Osteoblast (primary cell): Measurements from ENCODE around the gene AGAP3. TPM values are rescaled to one million over a fixed set of nuclear protein-coding genes. Genes with fewer than 3 reads are reported as not detected.

Experiments
- DNase-seq: peaks from one replicate; pipeline ENCODE4 v3.0.0; 2011; ENCODE audit warnings: low spot score, mixed read lengths; ENCODE audit not compliant: insufficient read length; ENCODE audit errors: missing footprints
- H2AFZ ChIP-seq: 2 replicates; pipeline ENCODE4 v1.6.0; 2011; ENCODE audit warnings: mild to moderate bottlenecking, low read length
- H3K27ac ChIP-seq: 2 replicates; pipeline ENCODE4 v1.5.1; 2011; ENCODE audit warnings: mild to moderate bottlenecking, low read depth, low read length, moderate library complexity
- H3K27me3 ChIP-seq: 2 replicates; pipeline ENCODE4 v1.6.0; 2012; ENCODE audit warnings: mild to moderate bottlenecking, control low read depth, inconsistent platforms, low read length, moderate library complexity; ENCODE audit not compliant: insufficient read depth
- H3K36me3 ChIP-seq: 2 replicates; pipeline ENCODE4 v1.5.1; 2011; ENCODE audit warnings: mild to moderate bottlenecking, low read length, control low read depth, moderate library complexity; ENCODE audit not compliant: insufficient read depth
- H3K4me1 ChIP-seq: 2 replicates; pipeline ENCODE4 v1.5.1; 2011; ENCODE audit warnings: mild to moderate bottlenecking, low read length, control low read depth, moderate library complexity; ENCODE audit not compliant: insufficient read depth
- H3K4me2 ChIP-seq: 2 replicates; pipeline ENCODE4 v1.6.0; 2011; ENCODE audit warnings: mild to moderate bottlenecking, low read length; ENCODE audit not compliant: insufficient read depth
- H3K4me3 ChIP-seq: fragments of 200-600 bp; sonication (generic); 3 replicates; pipeline ENCODE4 v1.5.1; 2012; ENCODE audit warnings: mild to moderate bottlenecking, low read length, inconsistent platforms; ENCODE audit not compliant: insufficient read depth
- H3K79me2 ChIP-seq: 2 replicates; pipeline ENCODE4 v1.6.0; 2012; ENCODE audit warnings: mild to moderate bottlenecking, low read length, control low read depth, inconsistent platforms; ENCODE audit not compliant: insufficient read depth
- H3K9me3 ChIP-seq: 2 replicates; pipeline ENCODE4 v1.5.1; 2011; ENCODE audit warnings: low read depth, low read length, control low read depth
- H4K20me1 ChIP-seq: 2 replicates; pipeline ENCODE4 v1.6.0; 2012; ENCODE audit warnings: mild to moderate bottlenecking, low read length, control low read depth; ENCODE audit not compliant: insufficient read depth
- CTCF ChIP-seq: IDR thresholded peaks from 2 replicates; pipeline ENCODE4 v1.5.1; 2011; ENCODE audit warnings: mild to moderate bottlenecking, low read depth, low read length, moderate library complexity; ENCODE audit errors: extremely low read depth
- total RNA-seq: library from RNA; depleted of rRNA; stranded (reverse); fragments of >200 nt; gene quantifications from 2 replicates; pipeline ENCODE4 v1.2.3, GENCODE V29; 2012

AGAP3 gene
- total RNA-seq, 1 donor, result 39.8 TPM

DNA sequence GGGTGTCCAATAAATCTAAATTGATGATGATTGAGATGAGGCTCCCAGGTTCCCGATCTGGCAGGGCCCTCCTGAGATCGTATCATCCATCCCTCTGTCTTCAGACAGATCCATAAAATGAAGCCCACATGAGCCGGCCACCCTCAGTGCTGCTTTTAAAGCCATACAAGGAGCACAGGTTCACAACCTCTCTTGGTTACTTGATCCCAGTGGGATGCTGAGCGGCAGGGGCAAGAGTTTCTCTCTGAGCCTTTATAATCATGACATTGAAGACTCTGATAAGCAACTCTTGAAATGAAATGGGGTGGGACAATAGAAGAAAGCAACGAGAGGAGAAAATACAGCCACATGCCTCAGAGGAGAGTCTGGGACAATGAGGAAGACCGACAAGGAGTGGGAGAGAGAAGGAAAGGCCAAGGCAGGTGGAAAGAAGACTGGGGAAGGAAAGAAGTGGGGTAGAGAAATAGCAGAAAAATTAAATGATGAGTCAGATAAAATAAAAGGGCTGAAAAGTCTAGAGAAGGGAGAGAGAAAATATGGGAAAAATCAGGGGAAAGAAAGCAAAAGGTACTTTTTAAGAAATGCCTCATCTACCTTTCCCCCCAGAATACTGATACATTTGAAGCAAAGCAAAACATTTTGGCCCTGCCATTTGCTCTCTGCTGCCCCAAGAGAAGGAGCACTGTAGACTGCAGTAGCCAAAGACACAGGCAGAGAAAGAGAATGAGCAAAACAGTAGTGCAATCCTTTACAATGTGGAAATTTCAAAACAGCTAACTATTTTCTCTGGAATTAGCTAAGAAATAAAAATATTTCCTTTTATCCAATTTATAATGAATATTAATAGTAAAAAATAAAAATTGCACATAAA lies 66.6 kb downstream of the AGAP3 start:
- H3K79me2 ChIP-seq, result no peaks in the 10 kb centered on the region
- no peaks in the 10 kb centered on the region for H4K20me1 ChIP-seq
- no peak overlapping the region for H3K4me3 ChIP-seq
- H3K4me2 ChIP-seq, result no peak overlapping the region
- H3K4me1 ChIP-seq, result no peaks in the 10 kb centered on the region
- no peaks in the 10 kb centered on the region for H3K36me3 ChIP-seq
- DNase-seq, result no peak
- H3K27ac ChIP-seq, result no peak overlapping the region
- peaks cover 59% of the 10 kb centered on the region for H3K27me3 ChIP-seq
- no peaks in the 10 kb centered on the region for H3K9me3 ChIP-seq
- peak; percentile 26 for TF ChIP-seq CTCF
- no peak overlapping the region for H2AFZ ChIP-seq

DNA sequence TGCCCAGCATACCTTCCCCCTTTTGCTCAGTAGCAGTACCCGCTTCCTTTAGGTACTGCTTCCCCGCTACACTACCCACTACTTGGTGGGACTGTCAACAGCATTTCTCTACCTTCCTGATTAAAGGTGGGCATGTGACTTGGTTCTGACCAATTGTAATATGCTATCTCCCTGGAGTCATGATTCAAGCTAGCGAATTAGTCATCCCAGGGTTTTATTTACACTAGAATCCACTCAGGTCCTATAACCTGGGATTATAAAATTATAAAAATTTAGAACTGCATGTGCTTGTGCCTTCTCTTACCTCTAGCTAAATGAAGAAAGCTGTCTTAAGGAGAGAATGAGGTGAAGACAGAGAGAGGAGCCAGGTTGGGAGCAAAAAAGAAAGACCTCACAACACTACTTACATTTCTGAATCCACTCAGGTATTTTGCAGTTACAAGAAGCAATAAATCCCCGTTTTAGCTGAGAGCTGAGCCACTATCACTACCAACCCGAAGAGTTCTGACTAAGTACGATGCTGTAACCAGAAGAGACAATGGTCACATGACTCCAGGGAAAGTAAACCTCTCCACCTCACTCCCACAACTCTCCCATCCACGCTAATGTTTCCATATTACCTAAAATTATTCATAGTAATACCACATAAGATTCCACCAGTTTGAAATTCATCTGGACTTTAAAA lies 71.5 kb downstream of the AGAP3 start:
- Histone ChIP-seq H3K4me3 (no peak overlapping the region), H3K4me1 (no peaks in the 10 kb centered on the region), H3K4me2 (no peak overlapping the region), H3K79me2 (no peaks in the 10 kb centered on the region), H4K20me1 (no peaks in the 10 kb centered on the region), H3K27ac (no peak overlapping the region), H2AFZ (no peak overlapping the region), H3K9me3 (no peaks in the 10 kb centered on the region), H3K27me3 (peaks cover 60% of the 10 kb centered on the region), H3K36me3 (no peaks in the 10 kb centered on the region)
- TF ChIP-seq CTCF, result no peak
- DNase-seq, result no peak

DNA sequence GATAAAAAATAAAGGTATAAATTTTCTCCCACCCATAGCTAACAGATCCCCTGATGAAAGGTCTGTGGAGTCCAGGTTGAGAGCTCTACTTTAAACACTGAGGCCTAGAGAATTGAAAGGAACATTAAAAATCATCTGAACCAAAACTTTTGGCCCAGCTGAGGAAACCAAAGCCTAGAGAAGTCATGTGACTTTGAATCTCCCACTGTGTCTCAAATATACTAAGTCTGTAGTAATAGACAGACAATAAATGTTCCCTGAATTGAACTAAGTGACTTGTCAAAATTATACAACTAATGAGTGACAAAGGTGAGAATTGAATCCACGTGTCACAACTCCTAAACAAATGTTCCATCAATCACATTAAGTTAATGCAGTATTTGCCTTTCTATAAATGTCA lies 75.5 kb downstream of the AGAP3 start:
- Histone ChIP-seq H3K4me3 (no peak overlapping the region), H3K4me1 (no peaks in the 10 kb centered on the region), H2AFZ (no peak overlapping the region), H3K4me2 (no peak overlapping the region), H3K36me3 (no peaks in the 10 kb centered on the region), H3K9me3 (no peaks in the 10 kb centered on the region), H3K79me2 (no peaks in the 10 kb centered on the region), H4K20me1 (no peaks in the 10 kb centered on the region), H3K27ac (no peak overlapping the region), H3K27me3 (peaks cover 81% of the 10 kb centered on the region)
- TF ChIP-seq CTCF, result no peak
- DNase-seq, result no peak

DNA sequence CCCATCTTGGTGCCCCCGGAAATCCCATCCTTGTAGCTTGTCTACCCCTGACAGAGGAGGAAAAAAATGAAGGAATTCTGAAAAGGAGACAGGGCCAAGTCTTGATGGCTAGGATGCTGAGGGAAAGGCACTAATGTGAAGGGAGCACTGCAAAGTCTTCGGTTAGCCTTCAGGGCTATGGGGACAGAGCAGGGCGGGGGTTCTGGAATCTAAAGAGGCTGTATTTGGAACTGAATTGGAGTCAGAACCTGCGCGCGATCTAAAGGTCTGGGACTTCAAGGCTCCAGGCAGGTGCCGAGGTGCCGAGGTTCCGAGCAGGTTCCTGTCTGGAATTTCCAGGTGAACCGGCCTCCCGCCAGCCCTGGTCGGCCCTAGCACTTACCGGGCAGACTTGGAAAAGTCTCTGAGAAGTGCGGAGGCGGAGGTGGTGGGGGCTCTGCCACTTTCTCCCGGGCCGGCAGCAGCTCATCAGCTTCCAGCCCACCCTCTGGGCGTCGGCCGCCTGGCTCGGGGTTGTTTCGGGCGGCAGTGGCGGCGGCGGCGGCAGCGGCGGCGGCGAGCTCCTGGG lies 80.4 kb downstream of the AGAP3 start:
- no peak for TF ChIP-seq CTCF
- Histone ChIP-seq H3K27me3 (peaks cover 92% of the 10 kb centered on the region), H4K20me1 (no peaks in the 10 kb centered on the region), H3K36me3 (no peaks in the 10 kb centered on the region), H3K4me2 (peak overlapping the region; percentile 6), H3K79me2 (no peaks in the 10 kb centered on the region), H3K4me3 (peak overlapping the region; percentile 42), H2AFZ (no peak overlapping the region), H3K4me1 (peaks cover 2% of the 10 kb centered on the region), H3K27ac (no peak overlapping the region), H3K9me3 (no peaks in the 10 kb centered on the region)
- no peak for DNase-seq
